Measurements from ENCODE around the gene UNC5B. TPM values are rescaled to one million over a fixed set of nuclear protein-coding genes. Genes with fewer than 3 reads are reported as not detected.
"Not testable (repeated sequence)": the region's sequence is repeated elsewhere in the genome, so short reads cannot be mapped to it uniquely, and the experiment has no call there.

Gene UNC5B
- total RNA-seq, 1 donor from 2014 or later = 0.63 TPM

DNA sequence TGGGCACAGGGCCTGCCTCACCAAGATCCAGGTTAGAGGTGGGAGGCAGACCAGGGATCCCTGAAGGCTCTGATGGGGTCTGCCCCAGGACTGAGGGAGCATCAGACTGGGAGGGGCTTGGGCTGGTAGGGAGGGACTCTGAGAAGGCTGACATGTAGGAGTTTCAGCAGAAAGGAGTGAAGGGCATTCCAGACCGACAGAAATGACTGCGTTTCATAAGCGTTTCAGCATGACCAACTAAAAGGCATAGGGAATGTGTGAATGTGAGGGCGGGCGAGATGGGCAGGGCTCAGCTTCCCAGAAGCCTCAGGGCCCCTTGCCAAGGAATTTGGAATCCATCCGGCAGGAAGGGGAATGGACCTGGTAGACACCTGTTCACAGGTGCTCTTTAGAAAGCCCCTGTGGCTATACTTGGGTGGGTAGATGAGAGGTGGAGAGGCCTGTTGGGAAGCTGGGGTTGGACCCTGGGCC lies 81.8 kb downstream of the UNC5B start:
- no peak overlapping the region for H3K4me3 ChIP-seq (ENCODE audit: low read depth, low read length)
- TF ChIP-seq, protein P1, sequence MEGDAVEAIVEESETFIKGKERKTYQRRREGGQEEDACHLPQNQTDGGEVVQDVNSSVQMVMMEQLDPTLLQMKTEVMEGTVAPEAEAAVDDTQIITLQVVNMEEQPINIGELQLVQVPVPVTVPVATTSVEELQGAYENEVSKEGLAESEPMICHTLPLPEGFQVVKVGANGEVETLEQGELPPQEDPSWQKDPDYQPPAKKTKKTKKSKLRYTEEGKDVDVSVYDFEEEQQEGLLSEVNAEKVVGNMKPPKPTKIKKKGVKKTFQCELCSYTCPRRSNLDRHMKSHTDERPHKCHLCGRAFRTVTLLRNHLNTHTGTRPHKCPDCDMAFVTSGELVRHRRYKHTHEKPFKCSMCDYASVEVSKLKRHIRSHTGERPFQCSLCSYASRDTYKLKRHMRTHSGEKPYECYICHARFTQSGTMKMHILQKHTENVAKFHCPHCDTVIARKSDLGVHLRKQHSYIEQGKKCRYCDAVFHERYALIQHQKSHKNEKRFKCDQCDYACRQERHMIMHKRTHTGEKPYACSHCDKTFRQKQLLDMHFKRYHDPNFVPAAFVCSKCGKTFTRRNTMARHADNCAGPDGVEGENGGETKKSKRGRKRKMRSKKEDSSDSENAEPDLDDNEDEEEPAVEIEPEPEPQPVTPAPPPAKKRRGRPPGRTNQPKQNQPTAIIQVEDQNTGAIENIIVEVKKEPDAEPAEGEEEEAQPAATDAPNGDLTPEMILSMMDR (conservative IDR thresholded peaks at IDR 0.05; ENCODE audit: low read depth, low read length) = no peak
- no peak for DNase-seq (ENCODE audit: low read depth)

DNA sequence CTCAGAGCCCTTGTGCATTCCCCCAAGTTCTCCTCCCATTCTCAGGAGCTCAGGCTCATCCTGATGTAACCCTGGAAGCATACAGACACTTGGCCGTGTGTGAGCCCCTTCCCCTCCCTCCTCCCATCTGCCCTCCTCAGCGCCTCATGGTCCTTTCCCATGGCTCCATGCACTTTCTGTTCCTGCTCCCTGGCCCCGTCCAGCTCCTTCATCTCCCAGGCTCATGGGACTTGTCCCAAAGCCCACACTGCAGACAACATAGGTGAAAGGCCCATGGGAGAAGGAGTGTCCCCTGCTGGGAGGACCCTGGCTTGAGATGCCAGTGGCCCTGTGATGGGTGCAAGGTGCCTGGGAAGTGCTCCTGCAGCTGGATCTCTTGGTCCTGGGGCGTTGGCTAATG lies 82.5 kb downstream of the UNC5B start:
- TF ChIP-seq, protein P1 (conservative IDR thresholded peaks at IDR 0.05; ENCODE audit: low read depth, low read length) = no peak

DNA sequence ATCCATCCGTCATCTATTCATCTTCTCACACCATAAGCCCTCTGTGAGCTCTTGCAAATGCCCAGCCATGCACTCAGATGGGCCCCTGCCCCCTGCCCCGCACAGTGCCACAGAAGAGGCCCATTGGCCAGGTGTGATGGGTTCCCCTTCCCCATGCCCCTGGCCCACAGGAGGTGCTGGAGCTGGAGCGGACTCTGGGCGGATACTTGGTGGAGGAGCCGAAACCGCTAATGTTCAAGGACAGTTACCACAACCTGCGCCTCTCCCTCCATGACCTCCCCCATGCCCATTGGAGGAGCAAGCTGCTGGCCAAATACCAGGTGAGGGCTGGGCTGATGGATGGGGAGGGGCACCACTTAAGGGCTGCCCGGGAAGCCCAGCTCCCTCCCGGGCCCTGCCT lies 83.3 kb downstream of the UNC5B start:
- DNase-seq (ENCODE audit: low read depth) = no peak
- TF ChIP-seq, protein P1 (conservative IDR thresholded peaks at IDR 0.05; ENCODE audit: low read depth, low read length) = no peak
- H3K4me3 ChIP-seq (ENCODE audit: low read depth, low read length) = no peak overlapping the region

More for the DNA sequence above, 82.5 kb downstream of the UNC5B start:
- DNase-seq (ENCODE audit: low read depth) = no peak
- H3K4me3 ChIP-seq (ENCODE audit: low read depth, low read length) = no peak overlapping the region

DNA sequence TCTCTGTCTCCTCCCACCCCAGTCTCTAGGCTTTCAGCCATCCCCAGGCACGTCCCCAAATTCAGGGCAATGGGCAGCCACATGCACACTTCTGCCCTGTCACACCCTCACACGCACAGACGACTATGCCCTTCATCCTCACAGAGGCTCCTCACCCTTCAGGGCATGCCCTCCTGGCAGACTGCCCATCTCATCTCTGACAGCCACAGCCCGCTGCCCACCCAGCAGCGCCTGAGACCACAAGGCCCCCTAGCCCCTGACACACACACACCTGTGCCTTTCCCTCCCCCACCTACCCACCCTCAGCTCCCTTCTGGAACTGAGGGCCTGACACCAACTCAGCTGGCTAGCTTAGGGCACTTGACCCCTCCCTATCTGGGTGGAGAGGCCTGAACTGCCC lies 83.7 kb downstream of the UNC5B start:
- no peak for DNase-seq (ENCODE audit: low read depth)

DNA sequence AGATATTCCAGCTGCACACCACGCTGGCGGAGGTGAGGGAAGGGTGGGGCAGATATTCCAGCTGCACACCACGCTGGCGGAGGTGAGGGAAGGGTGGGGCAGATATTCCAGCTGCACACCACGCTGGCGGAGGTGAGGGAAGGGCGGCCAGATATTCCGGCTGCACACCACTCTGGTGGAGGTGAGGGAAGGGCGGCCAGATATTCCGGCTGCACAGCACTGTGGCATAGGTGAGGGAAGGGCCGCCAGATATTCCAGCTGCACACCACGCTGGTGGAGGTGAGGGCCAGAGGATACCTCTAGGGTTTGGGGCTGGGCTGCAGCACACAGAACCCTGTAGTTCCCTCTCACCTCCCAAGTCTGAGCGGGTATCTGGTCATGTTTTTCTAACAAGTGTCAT lies 84.4 kb downstream of the UNC5B start:
- H3K4me3 ChIP-seq (ENCODE audit: low read depth, low read length); DNase-seq (ENCODE audit: low read depth): not testable (repeated sequence)

More for the DNA sequence above, 83.7 kb downstream of the UNC5B start:
- TF ChIP-seq, protein P1 (conservative IDR thresholded peaks at IDR 0.05; ENCODE audit: low read depth, low read length) = no peak
- H3K4me3 ChIP-seq (ENCODE audit: low read depth, low read length) = no peak overlapping the region

DNA sequence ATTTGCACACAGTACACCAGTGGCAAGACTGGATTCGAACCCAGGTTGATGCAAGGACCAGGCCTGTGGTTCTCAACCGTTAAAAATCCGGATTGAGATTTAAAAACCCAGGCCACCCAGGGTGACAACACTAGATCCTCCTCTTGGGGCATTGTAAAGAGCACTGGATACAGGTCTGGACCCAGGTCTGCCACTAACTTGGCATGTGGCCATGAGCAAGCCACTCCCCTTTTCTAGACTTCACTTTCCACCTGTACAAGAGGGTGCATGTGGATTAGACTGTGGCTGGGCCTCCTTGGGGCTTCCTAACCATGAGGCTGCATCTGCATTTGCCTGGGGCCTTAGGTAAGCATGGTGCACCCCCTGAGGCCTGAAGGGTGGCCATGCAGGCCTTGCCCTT lies 85.0 kb downstream of the UNC5B start:
- TF ChIP-seq, protein P1 (conservative IDR thresholded peaks at IDR 0.05; ENCODE audit: low read depth, low read length) = no peak
- H3K4me3 ChIP-seq (ENCODE audit: low read depth, low read length) = no peak overlapping the region
- DNase-seq (ENCODE audit: low read depth) = no peak

DNA sequence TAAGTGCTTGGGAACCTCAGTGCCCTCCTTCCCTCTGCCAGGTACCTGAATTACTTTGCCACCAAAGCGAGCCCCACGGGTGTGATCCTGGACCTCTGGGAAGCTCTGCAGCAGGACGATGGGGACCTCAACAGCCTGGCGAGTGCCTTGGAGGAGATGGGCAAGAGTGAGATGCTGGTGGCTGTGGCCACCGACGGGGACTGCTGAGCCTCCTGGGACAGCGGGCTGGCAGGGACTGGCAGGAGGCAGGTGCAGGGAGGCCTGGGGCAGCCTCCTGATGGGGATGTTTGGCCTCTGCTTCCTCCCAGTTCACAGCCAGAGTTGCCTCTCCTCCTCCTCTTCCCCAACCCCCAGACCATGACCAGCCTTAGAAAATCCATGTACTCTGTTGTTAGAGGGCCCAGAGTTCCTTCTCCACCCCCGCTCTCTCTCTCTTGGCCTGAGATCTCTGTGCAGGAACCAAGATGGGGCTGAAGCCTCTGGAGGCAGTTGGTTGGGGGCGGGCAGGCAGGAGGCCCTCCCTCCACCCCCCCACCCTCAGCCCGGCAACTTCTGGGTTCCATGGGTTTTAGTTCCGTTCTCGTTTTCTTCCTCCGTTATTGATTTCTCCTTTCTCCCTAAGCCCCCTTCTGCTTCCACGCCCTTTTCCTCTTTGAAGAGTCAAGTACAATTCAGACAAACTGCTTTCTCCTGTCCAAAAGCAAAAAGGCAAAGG lies 86.9 kb downstream of the UNC5B start:
- H3K4me3 ChIP-seq (ENCODE audit: low read depth, low read length) = no peak overlapping the region
- no peak for DNase-seq (ENCODE audit: low read depth)
- TF ChIP-seq, protein P1 (conservative IDR thresholded peaks at IDR 0.05; ENCODE audit: low read depth, low read length) = no peak

All from epithelial cell of proximal tubule (primary cell).